Measurements from ENCODE around the gene CETN3. TPM values are rescaled to one million over a fixed set of nuclear protein-coding genes. Genes with fewer than 3 reads are reported as not detected.
"Not testable (repeated sequence)": the region's sequence is repeated elsewhere in the genome, so short reads cannot be mapped to it uniquely, and the experiment has no call there.

CETN3 gene
- total RNA-seq, 1 donor from 2014 or later = 29.7 TPM

- intact Hi-C loops (cut with DNase I) = no loop called here
- DNase-seq (ENCODE audit: low spot score) = no peak
- no peak for ATAC-seq
Measured at GRCh38 chr5:90386099-90386710, 23.4 kb downstream of the CETN3 start.

- DNase-seq (ENCODE audit: low spot score) (no peak), ATAC-seq (no peak)
- intact Hi-C loops (cut with DNase I) = no loop called here
Measured at GRCh38 chr5:90384389-90384788, 25.2 kb downstream of the CETN3 start.

GRCh38 chr5:90383903-90384302 lies 25.7 kb downstream of the CETN3 start:
- DNase-seq (ENCODE audit: low spot score) = no peak
- intact Hi-C loops (cut with DNase I) = no loop called here
- no peak for ATAC-seq

- DNase-seq (ENCODE audit: low spot score) = no peak
- intact Hi-C loops (cut with DNase I) = no loop called here
- ATAC-seq = no peak
Measured at GRCh38 chr5:90381213-90381929, 28.2 kb downstream of the CETN3 start.

- intact Hi-C loops (cut with DNase I) = no loop called here
- ATAC-seq = no peak
- no peak for DNase-seq (ENCODE audit: low spot score)
Measured at GRCh38 chr5:90379652-90380051, 29.9 kb downstream of the CETN3 start.

- ATAC-seq = no peak
- DNase-seq (ENCODE audit: low spot score) = no peak
- intact Hi-C loops (cut with DNase I) = no loop called here
Measured at GRCh38 chr5:90378752-90379151, 30.8 kb downstream of the CETN3 start.

- ATAC-seq; intact Hi-C loops (cut with DNase I); DNase-seq (ENCODE audit: low spot score): not testable (repeated sequence)
Measured at GRCh38 chr5:90371269-90371668, 38.3 kb downstream of the CETN3 start.

- no peak for ATAC-seq
- intact Hi-C loops (cut with DNase I) = no loop called here
- no peak for DNase-seq (ENCODE audit: low spot score)
Measured at GRCh38 chr5:90368454-90369246, 40.9 kb downstream of the CETN3 start.

GRCh38 chr5:90367879-90368278 lies 41.7 kb downstream of the CETN3 start:
- no peak for DNase-seq (ENCODE audit: low spot score)
- ATAC-seq = no peak
- intact Hi-C loops (cut with DNase I) = no loop called here

GRCh38 chr5:90366948-90367347 lies 42.6 kb downstream of the CETN3 start:
- no peak for DNase-seq (ENCODE audit: low spot score)
- ATAC-seq = no peak
- intact Hi-C loops (cut with DNase I) = no loop called here

- ATAC-seq (no peak), DNase-seq (ENCODE audit: low spot score) (no peak)
- intact Hi-C loops (cut with DNase I) = no loop called here
Measured at GRCh38 chr5:90365328-90365727, 44.2 kb downstream of the CETN3 start.

- intact Hi-C loops (cut with DNase I) = no loop called here
- DNase-seq (ENCODE audit: low spot score) (no peak), ATAC-seq (no peak)
Measured at GRCh38 chr5:90359073-90359920, 50.3 kb downstream of the CETN3 start.

GRCh38 chr5:90356622-90357021 lies 52.9 kb downstream of the CETN3 start:
- intact Hi-C loops (cut with DNase I) = no loop called here
- DNase-seq (ENCODE audit: low spot score) (no peak), ATAC-seq (no peak)

- ATAC-seq (no peak), DNase-seq (ENCODE audit: low spot score) (no peak)
- intact Hi-C loops (cut with DNase I) = no loop called here
Measured at GRCh38 chr5:90356176-90356575, 53.4 kb downstream of the CETN3 start.

- no peak for ATAC-seq
- intact Hi-C loops (cut with DNase I) = no loop called here
- DNase-seq (ENCODE audit: low spot score) = no peak
Measured at GRCh38 chr5:90355635-90356034, 53.9 kb downstream of the CETN3 start.

GRCh38 chr5:90353254-90353653 lies 56.3 kb downstream of the CETN3 start:
- DNase-seq (ENCODE audit: low spot score) (no peak), ATAC-seq (no peak)
- intact Hi-C loops (cut with DNase I) = no loop called here

- no peak for ATAC-seq
- intact Hi-C loops (cut with DNase I) = no loop called here
- no peak for DNase-seq (ENCODE audit: low spot score)
Measured at GRCh38 chr5:90351101-90351500, 58.5 kb downstream of the CETN3 start.

- no peak for DNase-seq (ENCODE audit: low spot score)
- no peak for ATAC-seq
- intact Hi-C loops (cut with DNase I) = no loop called here
Measured at GRCh38 chr5:90347462-90347861, 62.1 kb downstream of the CETN3 start.

GRCh38 chr5:90345684-90346083 lies 63.9 kb downstream of the CETN3 start:
- ATAC-seq = no peak
- intact Hi-C loops (cut with DNase I) = no loop called here
- DNase-seq (ENCODE audit: low spot score) = no peak
